Hepatocyte (in vitro differentiated cells): ENCODE results near the gene MYH11. TPM values are rescaled to one million over a fixed set of nuclear protein-coding genes. Genes with fewer than 3 reads are reported as not detected.
"Not testable (repeated sequence)": the region's sequence is repeated elsewhere in the genome, so short reads cannot be mapped to it uniquely, and the experiment has no call there.

Experiments used
- DNase-seq: peaks from one replicate; pipeline ENCODE4 v3.0.0-alpha.2; 2016; ENCODE audit warnings: low spot score
- H2AFZ ChIP-seq: fragments of 200-600 bp; sonication (generic); 2 replicates; pipeline ENCODE4 v1.6.0; 2016; ENCODE audit warnings: antibody characterized with exemption, mild to moderate bottlenecking
- H3K27ac ChIP-seq: fragments of 200-600 bp; sonication (generic); 2 replicates; pipeline ENCODE4 v1.5.1; 2016; ENCODE audit warnings: mild to moderate bottlenecking
- H3K27me3 ChIP-seq: fragments of 200-600 bp; sonication (generic); 2 replicates; pipeline ENCODE4 v1.6.1; 2016
- H3K36me3 ChIP-seq: fragments of 200-600 bp; sonication (generic); replicated peaks from 2 replicates; pipeline ENCODE4 v1.5.1; 2016; ENCODE audit warnings: low read depth; ENCODE audit not compliant: insufficient read depth
- H3K4me1 ChIP-seq: fragments of 200-600 bp; sonication (generic); 2 replicates; pipeline ENCODE4 v1.5.1; 2016; ENCODE audit warnings: mild to moderate bottlenecking, moderate library complexity; ENCODE audit not compliant: insufficient read depth
- H3K4me2 ChIP-seq: fragments of 200-600 bp; sonication (generic); 2 replicates; pipeline ENCODE4 v1.6.0; 2016
- H3K4me3 ChIP-seq: fragments of 200-600 bp; sonication (generic); 2 replicates; pipeline ENCODE4 v1.5.1; 2016; ENCODE audit warnings: mild to moderate bottlenecking
- H3K79me2 ChIP-seq: fragments of 200-600 bp; sonication (generic); 2 replicates; pipeline ENCODE4 v1.6.0; 2017; ENCODE audit warnings: mild to moderate bottlenecking
- H3K9me2 ChIP-seq: fragments of 200-600 bp; sonication (generic); replicated peaks from 2 replicates; pipeline ENCODE4 v1.6.0; 2017; ENCODE audit warnings: mild to moderate bottlenecking; ENCODE audit not compliant: insufficient read depth
- H3K9me3 ChIP-seq: fragments of 200-600 bp; sonication (generic); 2 replicates; pipeline ENCODE4 v1.5.1; 2016; ENCODE audit warnings: low read depth, mild to moderate bottlenecking
- H4K20me1 ChIP-seq: fragments of 200-600 bp; sonication (generic); 2 replicates; pipeline ENCODE4 v1.6.0; 2016; ENCODE audit warnings: mild to moderate bottlenecking; ENCODE audit not compliant: insufficient read depth, poor library complexity, severe bottlenecking
- CTCF ChIP-seq: fragments of 200-600 bp; sonication (generic); IDR thresholded peaks from 2 replicates; pipeline ENCODE4 v1.5.1; 2016; ENCODE audit warnings: antibody characterized with exemption, mild to moderate bottlenecking; ENCODE audit not compliant: poor library complexity
- EZH2 ChIP-seq: fragments of 200-600 bp; sonication (generic); IDR thresholded peaks from 2 replicates; pipeline ENCODE4 v1.6.1; 2016; ENCODE audit warnings: antibody characterized with exemption, mild to moderate bottlenecking, borderline replicate concordance
- EZH2phosphoT487 ChIP-seq: fragments of 200-600 bp; sonication (generic); IDR thresholded peaks from one replicate; pipeline ENCODE4 v1.6.1; 2018; ENCODE audit warnings: antibody characterized with exemption, mild to moderate bottlenecking, low read depth, moderate library complexity; ENCODE audit not compliant: unreplicated experiment, severe bottlenecking
- WGBS: methylation state at CpG from one replicate; pipeline ENCODE4 v1.1.6; 2016; ENCODE audit warnings: low lambda C conversion rate; ENCODE audit errors: missing lambda C conversion rate; 5-methylcytosine and 5-hydroxymethylcytosine counted together
- polyA plus RNA-seq: library from polyadenylated mRNA; unstranded; fragments of >200 nt; fragmentation: Nextera tagmentation; extraction: Ambion mirVana; gene quantifications from 2 replicates; pipeline ENCODE4 v1.2.1, GENCODE V29; 2016
- total RNA-seq: library from RNA; depleted of rRNA; stranded (reverse); fragments of >200 nt; gene quantifications from 2 replicates; pipeline ENCODE4 v1.2.3, GENCODE V29; 2014

Gene MYH11
- total and polyA plus RNA-seq, 2 experiments from 2014 or later: 0.59 to 5.9 TPM

- Histone ChIP-seq H3K4me1 (no peaks in the 10 kb centered on the region), H3K79me2 (no peaks in the 10 kb centered on the region), H3K4me3 (no peak overlapping the region), H3K9me2 (no peaks in the 10 kb centered on the region), H3K27ac (no peak overlapping the region), H3K36me3 (no peaks in the 10 kb centered on the region), H3K9me3 (no peaks in the 10 kb centered on the region), H4K20me1 (no peaks in the 10 kb centered on the region), H3K4me2 (no peak overlapping the region), H3K27me3 (no peaks in the 10 kb centered on the region), H2AFZ (no peak overlapping the region)
- DNase-seq: no peak
- 82% methylated on average over 4 of the region's 4 CpGs for WGBS
- no peak for TF ChIP-seq CTCF
- TF ChIP-seq EZH2: no peak
- TF ChIP-seq EZH2phosphoT487: no peak
Observed at GRCh38 chr16:15846510-15846909, 10.3 kb downstream of the MYH11 start.

- Histone ChIP-seq H2AFZ (no peak overlapping the region), H3K9me3 (no peaks in the 10 kb centered on the region), H3K9me2 (no peaks in the 10 kb centered on the region), H3K4me2 (no peak overlapping the region), H3K79me2 (no peaks in the 10 kb centered on the region), H3K4me3 (no peak overlapping the region), H3K4me1 (no peaks in the 10 kb centered on the region), H3K27me3 (no peaks in the 10 kb centered on the region), H4K20me1 (no peaks in the 10 kb centered on the region), H3K27ac (no peak overlapping the region), H3K36me3 (no peaks in the 10 kb centered on the region)
- DNase-seq: no peak
- WGBS: 84% methylated on average over 9 of the region's 10 CpGs
- no peak for TF ChIP-seq EZH2
- TF ChIP-seq CTCF: no peak
- TF ChIP-seq EZH2phosphoT487: no peak
Observed at GRCh38 chr16:15843635-15844279, 13.1 kb downstream of the MYH11 start.

- H3K9me2 ChIP-seq, H3K4me1 ChIP-seq, DNase-seq, H4K20me1 ChIP-seq, H2AFZ ChIP-seq, H3K27me3 ChIP-seq, H3K9me3 ChIP-seq, H3K79me2 ChIP-seq, H3K4me3 ChIP-seq, H3K4me2 ChIP-seq, H3K36me3 ChIP-seq, H3K27ac ChIP-seq: not testable (repeated sequence)
- 97% methylated on average over 8 of the region's 8 CpGs for WGBS
Observed at GRCh38 chr16:15839204-15839603, 17.6 kb downstream of the MYH11 start.

- no peak overlapping the region for H2AFZ ChIP-seq
- no peak for DNase-seq
- no peaks in the 10 kb centered on the region for H3K27me3 ChIP-seq
- no peak overlapping the region for H3K4me3 ChIP-seq
- H3K4me1 ChIP-seq: no peaks in the 10 kb centered on the region
- TF ChIP-seq EZH2 (no peak), EZH2phosphoT487 (no peak), CTCF (no peak)
- WGBS: 96% methylated on average over 11 of the region's 11 CpGs
- H3K27ac ChIP-seq: no peak overlapping the region
- H3K36me3 ChIP-seq: no peaks in the 10 kb centered on the region
- H4K20me1 ChIP-seq: no peaks in the 10 kb centered on the region
- H3K9me3 ChIP-seq: no peaks in the 10 kb centered on the region
- H3K9me2 ChIP-seq: no peaks in the 10 kb centered on the region
- no peaks in the 10 kb centered on the region for H3K79me2 ChIP-seq
- no peak overlapping the region for H3K4me2 ChIP-seq
Observed at GRCh38 chr16:15837761-15838160, 19.1 kb downstream of the MYH11 start.
